HG02588 (cell line): ENCODE data around the gene GRK2.
A peak's percentile ranks its signal among the peaks of the same experiment; 100 is the strongest.
"Not testable (repeated sequence)": the region's sequence is repeated elsewhere in the genome, so short reads cannot be mapped to it uniquely, and the experiment has no call there.

Source experiments
- ATAC-seq: cut with Tn5 transposase; IDR thresholded peaks from one replicate; pipeline ENCODE4 v1.9.1; 2021; ENCODE audit warnings: mild to moderate bottlenecking, moderate library complexity; ENCODE audit not compliant: unreplicated experiment

The GRK2 gene

DNA sequence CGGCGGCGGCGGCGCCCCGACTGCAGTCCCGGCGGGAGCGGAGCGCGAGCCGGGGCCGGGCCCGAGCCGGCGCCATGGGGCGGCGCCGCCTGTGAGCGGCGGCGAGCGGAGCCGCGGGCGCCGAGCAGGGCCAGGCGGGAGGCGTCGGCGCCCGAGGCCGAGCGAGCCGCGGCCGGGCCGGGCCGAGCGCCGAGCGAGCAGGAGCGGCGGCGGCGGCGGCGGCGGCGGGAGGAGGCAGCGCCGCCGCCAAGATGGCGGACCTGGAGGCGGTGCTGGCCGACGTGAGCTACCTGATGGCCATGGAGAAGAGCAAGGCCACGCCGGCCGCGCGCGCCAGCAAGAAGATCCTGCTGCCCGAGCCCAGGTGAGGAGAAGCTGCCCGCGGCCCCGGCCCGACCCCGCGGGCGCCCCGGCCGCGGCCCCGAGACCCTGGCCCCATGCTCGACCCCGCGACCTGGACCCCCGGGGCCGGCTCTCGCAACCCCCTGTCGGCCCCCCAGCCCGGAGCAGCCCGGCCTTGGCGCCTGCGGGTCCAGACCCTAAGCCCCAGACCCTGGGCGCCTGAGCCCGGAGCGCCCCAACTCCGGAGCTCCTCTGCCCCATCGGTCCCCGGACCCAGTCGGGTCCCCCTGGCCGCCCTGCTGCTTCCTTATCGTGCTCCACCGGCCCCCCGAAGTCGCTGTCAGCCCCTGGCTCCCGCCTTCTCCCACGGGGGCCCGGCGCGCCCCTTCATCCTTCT, at the start of gene GRK2:
TSS of gene GRK2 (plus strand) at position 25 of the 739 bp plus-strand sequence. CDS start at position 252, 227 bp downstream.
- peak; percentile 1 for ATAC-seq

DNA sequence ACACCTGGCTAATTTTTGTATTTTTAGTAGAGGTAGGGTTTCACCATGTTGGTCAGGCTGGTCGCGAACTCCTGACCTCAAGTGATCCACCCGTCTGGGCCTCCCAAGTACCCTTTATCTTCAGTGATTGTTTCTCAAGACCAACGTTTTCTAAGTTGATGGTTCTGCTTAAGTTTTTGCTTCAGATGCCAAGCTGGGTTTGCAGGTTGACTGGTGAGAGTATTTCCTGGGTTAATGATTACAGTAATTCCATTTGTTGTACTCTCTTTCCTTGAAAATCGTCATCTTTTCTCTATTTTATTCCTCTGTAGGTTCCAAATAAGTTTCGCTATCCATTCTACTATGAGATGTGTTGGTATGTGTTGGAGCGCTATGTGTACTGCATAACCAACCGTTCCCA, 38.5 kb upstream of the GRK2 start:
- no peak for ATAC-seq

DNA sequence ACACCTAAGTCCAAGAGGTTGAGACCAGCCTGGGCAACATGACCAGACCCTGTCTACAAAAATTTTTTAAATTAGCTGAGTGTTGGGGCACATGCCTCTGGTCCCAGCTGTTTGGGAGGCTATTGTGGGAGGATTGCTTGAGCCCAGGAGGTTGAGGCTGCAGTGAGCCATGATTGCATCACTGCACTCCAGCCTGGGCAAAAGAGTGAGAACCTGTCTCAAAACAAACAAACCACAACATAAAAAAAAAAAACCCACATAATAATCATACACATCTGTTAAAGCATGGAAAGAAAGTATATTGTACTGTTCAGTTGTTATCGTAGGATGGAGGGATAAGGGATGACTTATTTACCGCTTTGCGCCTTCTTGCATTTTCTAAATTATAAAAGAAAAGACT, 35.9 kb upstream of the GRK2 start:
- no peak for ATAC-seq

DNA sequence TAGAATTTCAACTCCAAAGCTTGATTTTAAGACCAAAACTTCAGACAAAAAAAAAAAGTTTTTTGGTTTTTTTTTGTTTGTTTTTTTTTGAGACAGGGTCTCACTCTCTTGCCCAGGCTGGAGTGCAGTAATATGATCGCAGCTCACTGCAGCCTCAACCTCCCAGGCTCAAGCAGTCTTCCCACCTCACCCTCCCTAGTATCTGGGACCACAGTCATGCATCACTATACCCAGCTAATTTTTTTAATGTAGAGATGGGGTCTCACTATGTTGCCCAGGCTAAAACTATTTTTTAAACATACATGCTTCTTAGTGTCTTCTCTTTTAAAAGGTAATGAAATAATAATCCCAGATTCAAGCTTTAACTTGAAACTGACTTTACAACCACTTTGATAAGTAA, 35.4 kb upstream of the GRK2 start:
- no peak for ATAC-seq

DNA sequence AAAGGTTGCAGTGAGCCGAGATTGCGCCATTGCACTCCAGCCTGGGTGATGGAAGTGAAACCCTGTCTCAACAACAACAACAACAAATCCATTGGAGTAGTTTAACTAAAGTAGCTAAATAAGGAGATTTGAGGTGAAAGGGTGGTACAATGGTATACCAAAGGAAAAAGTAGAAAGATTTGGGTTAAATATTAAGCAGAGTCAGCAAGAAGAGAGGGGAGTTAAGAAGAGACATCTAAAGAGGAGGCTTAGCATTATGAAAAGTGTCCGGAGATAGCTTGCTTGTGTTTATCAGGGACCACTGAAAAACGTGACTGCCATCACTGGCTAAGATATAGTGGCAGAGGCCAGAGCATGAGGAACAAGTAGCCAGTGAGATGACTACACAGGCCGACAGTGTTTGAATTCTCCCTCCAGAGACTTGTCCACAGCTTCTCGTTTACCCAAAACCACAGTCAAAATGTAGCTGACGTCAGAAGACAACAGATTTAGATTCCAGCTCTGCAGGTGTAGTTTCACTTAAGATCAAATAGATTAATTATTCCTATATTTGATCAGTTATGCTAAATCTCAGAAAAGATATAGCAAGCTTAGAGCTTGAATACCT, 32.6 kb upstream of the GRK2 start:
- no peak for ATAC-seq

DNA sequence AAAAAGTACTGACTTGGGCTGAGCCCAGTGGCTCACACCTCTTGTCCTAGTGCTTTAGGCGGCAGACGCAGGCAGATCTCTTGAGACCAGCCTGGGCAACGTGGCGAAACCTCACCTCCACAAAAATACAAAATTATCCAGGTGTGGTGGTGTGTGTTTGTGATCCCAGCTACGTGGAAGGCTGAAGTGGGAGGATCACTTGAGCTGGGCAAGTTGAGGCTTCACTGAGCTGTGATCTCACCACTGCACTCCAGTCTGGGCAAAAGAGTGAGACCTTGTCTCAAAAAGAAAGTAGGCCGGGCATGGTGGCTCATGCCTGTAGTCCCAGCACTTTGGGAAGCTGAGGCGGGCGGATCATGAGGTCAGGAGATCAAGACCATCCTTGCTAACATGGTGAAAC, 31.7 kb upstream of the GRK2 start:
- not testable (repeated sequence) for ATAC-seq

DNA sequence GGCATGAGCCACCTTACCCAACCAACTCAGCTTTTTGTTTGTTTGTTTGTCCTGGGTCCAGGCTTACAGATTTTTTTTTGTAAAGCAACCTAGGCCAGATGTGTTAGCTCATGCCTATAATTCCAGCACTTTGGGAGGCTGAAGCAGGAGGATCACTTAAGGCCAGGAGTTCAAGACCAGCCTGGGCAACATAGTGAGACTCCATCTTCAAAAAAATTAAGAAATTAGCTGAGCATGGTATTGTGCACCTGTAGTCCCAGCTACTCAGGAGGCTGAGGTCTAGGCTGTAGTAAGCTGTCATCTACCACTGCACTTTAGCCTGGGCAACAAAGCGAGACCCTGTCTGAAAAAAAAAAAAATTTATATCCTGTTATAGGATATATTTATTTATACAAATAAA, 28.7 kb upstream of the GRK2 start:
- ATAC-seq, result no peak

DNA sequence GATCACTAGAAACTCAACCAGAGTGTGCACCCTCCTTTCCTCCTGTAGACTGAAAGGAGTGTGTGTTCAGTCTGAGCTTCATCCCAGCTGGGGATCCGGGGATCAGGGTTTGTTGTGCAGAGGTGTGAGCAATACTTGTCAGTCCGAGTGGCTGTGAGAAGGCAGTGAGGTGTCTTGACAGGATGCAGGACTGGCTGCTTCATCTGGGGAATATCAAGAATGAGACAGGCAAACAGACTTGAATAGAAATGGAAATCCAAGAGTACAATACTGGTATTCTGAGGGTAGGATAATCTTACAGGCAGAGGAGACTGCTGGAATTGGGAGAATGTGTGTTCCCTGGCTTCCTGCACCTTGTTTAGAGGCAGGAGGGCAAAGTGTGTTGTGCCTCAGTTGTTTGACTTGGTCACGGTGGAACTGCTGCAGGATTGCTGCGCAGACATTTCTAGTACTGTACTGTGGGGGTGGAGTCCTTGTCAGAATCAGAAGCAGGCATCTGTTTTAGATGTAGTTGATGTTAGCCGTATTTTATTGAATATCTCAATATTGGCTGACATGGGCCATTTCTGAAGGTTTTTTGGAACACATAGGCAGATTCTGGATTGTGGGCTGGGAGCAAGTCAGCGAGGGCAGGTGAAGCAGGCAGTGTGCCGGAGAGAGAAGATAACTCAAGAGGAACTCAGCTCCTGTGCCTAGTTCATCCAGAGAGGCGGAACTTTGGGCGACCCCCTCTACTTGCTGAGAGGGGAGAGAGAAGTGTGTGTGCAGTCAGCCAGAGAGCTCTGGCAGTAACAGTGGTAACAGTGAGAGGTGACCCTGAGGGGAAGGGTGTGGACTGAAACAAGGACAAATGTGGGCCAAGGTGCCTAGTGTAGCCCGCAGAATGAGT, 27.1 kb upstream of the GRK2 start:
- ATAC-seq, result no peak

DNA sequence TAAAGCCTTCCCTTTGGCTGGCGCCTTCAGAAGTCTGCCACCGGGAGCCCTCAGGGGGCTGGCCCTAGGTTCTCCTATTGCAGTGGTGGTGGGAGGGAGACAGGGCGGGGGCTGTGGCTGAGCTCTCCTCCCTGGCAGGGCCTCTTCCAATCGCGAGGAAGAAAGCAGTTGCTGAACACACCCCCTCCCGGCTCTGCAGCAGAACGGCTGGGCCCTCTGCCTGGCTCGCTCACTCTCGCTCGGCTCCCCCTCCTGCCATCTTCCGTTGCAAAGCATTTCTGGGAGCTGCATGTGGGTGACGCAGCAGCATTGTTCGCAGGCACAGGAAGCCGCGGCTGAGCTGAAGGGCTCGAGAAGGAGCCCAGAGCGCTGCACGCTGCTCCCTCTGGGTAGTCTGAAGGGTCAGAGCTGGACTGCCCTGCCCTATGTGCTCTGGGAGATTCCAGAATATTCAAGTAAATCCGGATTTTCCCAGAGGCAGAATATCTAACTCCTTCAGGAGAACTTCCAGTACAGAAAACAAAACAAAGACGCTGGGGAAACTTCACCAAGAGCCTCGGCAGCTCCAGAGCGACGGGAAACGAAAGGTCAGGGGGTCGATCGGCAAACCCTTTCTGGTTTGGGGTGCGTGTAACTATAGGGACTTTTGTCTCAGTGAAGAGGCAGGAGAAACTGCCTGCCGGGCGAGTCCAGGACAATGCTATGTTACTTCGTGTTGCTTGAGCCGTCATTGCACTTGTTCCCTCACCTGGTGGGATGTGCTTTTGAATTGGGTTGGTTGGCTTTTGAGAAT, 26.3 kb upstream of the GRK2 start:
- peak; percentile 85 for ATAC-seq

DNA sequence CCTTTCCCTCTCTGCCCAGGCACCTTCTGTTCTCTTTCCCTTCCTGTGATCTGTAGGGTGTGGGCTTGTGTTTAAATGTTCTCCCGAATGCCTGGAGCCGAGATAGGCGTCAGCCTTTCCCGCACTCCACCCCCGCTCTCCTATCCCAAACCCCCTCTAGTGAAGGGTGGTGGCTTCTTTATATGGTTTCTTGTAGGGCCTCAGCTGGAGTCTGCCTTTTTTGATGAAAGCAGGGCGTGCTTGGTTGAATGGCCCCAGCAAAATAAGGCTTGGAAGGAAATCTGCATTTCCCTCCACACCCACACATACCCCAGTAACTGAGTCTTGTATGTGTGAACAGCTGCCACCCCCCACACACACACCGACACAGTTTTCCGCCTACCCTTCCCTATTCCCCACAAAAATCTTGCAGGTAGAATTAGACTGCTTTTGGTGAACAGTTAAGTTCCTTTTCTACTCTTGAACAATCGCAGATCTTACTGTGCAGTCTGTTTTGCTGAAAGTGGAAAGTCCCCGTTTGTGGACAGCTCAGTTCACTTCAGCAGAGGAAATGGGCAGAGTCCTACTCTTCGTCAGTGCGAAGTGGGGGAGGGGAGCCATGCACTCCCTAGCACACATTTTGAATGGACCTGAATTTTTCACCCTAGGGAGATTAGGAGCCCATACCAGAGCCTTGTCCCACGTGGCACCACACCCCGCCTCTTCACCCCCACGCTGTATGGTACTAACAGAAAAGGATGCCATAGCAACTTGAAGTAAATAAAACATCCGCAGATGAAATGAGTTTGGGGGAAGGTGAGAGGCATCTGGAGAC, 25.5 kb upstream of the GRK2 start:
- ATAC-seq, result no peak

DNA sequence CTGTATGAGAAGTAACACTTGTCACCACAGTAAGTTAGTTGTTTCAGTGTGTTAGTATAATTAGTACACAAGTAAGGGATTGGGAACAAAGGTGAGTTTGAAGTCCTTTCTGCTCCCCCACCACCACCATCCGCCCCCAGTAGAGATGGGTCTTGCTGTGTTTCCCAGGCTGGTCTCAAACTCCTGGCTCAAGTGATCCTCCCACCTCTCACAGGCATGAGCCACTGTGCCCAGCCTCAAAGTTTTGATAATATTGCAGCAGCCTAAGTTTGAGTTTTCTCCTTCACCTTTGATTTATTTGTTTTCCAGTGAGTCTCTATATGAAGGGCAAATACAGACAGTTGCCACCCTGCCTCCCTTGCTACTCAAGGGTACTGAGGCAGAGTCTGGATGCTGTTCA, 23.7 kb upstream of the GRK2 start:
- ATAC-seq, result no peak

DNA sequence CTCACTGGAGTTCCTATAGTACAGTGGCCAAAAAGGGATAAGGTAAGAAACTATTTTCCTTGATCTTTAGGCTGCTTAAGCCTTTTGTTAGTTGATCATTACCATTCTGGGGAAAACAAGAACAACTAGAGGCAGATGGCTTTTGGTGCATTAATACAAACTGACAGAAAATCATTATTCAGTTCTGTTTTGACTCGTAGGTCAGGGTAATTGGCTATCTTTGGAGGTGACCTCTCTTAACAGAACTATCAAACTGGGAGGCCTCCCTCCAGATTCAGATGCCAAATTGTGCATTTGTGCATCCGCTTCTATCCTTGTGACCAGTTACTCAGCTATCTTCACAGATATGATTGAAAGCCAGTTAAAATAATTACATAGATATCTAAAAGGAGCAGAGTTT, 23.2 kb upstream of the GRK2 start:
- ATAC-seq, result no peak

DNA sequence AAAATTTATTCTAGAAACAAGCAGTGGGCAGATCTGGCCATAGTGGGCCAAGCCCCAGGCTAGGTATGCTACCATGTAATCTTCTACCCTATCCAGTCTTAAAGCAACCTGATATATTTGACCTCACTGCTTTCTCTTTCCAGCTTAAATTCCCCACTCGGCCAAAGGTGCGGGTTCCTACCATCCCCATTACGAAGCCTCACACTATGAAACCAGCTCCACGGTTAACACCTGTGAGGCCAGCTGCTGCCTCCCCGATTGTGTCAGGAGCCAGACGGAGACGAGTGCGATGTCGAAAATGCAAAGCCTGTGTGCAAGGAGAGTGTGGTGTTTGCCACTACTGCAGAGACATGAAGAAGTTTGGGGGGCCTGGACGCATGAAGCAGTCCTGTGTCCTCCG, 21.2 kb upstream of the GRK2 start:
- ATAC-seq, result no peak

DNA sequence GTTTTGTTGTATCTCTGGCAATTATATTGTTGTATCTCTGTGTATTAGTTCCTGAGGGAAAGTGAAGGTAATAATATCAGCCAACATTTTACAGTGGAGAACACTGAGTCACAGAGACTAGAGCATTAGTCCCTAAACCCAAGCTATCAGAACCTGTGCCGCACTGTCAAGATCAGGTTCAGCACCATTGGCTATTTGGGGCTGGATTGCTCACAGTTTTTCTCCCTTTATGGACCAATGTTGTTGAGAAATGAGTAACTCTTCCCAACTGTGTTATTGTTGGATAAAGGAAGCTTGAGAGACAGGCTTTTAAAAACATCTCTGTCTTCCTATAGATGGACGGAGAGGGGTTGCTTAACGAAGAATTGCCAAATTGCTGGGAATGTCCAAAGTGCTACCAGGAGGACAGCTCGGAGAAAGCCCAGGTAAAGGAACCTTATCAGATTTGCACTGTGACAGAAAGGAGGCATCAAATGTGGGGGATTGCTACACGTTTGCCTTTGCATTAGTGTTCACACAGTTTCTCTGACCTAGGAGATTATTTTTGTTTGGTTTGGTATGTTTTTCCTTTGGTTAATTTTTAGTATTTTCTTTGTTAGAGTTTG, 18.2 kb upstream of the GRK2 start:
- no peak for ATAC-seq

DNA sequence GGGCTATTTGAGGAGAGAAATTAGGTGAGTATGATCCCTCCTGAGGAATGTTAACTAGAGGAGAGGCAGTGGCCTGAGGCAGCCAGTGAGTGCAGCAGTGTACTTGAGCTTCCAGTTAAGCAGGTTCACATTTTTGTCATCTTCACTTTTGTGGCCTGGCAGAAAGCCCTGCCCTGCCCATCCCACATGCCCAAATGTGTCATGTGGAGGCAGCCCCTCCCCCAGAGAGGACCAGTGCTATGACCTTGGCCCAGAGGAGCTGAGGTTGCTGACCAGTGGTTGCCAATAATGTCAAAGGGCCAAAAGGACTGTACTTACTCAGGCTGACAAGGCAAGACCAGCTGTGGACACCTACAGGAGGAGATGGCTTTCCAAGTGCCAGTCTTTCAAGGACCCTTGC, 17.6 kb upstream of the GRK2 start:
- no peak for ATAC-seq

DNA sequence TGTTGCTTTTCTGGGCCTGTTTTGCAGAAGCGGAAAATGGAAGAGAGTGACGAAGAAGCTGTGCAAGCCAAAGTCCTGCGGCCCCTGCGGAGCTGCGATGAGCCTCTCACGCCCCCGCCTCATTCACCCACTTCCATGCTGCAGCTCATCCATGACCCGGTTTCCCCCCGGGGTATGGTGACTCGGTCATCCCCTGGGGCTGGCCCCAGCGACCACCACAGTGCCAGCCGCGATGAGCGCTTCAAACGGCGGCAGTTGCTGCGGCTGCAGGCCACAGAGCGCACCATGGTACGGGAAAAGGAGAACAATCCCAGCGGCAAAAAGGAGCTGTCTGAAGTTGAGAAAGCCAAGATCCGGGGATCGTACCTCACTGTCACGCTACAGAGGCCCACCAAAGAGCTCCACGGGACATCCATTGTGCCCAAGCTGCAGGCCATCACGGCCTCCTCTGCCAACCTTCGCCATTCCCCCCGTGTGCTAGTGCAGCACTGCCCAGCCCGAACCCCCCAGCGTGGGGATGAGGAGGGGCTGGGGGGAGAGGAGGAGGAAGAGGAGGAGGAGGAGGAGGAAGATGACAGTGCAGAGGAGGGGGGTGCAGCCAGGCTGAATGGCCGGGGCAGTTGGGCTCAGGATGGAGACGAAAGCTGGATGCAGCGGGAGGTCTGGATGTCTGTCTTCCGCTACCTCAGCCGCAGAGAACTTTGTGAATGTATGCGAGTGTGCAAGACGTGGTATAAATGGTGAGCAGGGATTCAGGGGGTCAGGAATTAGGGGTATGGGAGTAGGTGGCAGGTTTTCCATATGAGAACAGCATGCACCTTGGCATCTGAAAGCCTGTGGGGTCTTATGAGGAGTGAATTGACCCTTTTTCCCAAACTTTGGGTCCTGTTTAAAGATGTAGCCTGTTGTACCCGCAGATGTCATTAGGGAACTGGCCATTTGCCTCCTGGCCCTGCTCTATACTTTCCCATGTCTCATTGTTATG, 15.9 kb upstream of the GRK2 start:
- ATAC-seq, result no peak

DNA sequence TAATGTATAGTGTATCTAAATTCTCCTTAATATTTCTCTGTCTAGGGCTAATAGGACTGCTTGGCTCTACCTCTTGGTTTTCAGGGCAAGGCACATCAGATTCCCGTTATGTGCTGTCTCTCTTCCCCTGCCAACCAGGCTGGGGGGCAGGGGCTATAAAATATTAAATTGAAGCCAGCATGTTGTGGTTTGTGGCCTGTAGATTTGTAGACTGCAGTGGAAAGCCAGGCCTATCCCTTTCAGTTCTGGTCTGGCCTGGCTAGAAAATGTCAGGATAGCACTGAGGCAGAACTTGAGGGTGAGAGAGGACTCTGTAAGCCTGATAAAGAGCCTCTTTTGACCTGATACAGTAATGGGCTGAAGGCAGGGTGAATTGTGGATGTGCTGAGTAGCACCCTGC, 14.4 kb upstream of the GRK2 start:
- no peak for ATAC-seq

DNA sequence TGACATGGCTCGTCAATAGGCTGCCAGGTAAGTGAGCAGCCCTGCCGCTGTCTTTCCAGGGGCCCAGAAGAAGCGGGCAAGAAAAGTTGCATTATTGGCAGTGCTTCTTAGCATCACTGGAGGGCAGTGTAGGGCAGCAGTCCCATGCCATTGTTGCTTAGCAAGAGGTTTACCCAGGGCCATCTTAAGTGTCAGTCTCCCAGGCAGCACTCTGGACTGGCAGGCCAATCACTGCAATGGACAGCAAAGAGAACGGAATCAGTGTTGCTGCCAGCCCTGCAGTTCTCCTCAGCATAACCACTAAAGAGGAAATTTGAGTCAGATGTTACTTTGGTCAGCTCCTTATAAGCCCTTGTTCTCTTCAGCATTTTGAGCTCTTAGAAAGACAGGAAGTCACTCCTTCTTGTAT, 13.4 kb upstream of the GRK2 start:
- ATAC-seq, result no peak
